Retinal pigment epithelial cell (primary cell): ENCODE measurements around the gene TCP1.

ENCODE experiments used
- DNase-seq: peaks from one replicate; pipeline ENCODE4 v3.0.0-alpha.2; 2010; ENCODE audit warnings: low read depth
- H3K4me3 ChIP-seq: 2 replicates; pipeline ENCODE4 v1.5.1; 2011; ENCODE audit warnings: mild to moderate bottlenecking, low read length, control low read depth, moderate library complexity
- TF ChIP-seq, protein P1 (sequence below): conservative IDR thresholded peaks from 2 replicates; pipeline ENCODE4 v1.5.1; 2011; ENCODE audit warnings: low read depth, low read length, control low read depth, inconsistent platforms

Gene TCP1

DNA sequence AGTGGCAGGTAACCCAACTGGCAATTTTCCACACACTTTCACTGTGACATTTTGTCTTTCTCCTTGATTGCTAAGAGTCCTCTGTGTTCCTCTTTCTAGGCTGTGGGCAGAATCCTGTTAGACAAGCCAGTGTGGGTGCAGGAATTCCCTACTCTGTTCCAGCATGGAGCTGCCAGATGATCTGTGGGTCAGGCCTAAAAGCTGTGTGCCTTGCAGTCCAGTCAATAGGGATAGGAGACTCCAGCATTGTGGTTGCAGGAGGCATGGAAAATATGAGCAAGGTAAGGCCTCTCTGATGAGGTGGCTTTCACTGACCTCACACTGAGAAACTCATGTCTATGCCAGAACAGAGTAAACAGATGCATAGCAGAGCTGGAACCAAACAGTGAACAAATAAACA, 22.5 kb downstream of the TCP1 start:
- H3K4me3 ChIP-seq: no peak overlapping the region
- DNase-seq: no peak
- TF ChIP-seq, protein P1, sequence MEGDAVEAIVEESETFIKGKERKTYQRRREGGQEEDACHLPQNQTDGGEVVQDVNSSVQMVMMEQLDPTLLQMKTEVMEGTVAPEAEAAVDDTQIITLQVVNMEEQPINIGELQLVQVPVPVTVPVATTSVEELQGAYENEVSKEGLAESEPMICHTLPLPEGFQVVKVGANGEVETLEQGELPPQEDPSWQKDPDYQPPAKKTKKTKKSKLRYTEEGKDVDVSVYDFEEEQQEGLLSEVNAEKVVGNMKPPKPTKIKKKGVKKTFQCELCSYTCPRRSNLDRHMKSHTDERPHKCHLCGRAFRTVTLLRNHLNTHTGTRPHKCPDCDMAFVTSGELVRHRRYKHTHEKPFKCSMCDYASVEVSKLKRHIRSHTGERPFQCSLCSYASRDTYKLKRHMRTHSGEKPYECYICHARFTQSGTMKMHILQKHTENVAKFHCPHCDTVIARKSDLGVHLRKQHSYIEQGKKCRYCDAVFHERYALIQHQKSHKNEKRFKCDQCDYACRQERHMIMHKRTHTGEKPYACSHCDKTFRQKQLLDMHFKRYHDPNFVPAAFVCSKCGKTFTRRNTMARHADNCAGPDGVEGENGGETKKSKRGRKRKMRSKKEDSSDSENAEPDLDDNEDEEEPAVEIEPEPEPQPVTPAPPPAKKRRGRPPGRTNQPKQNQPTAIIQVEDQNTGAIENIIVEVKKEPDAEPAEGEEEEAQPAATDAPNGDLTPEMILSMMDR: no peak

DNA sequence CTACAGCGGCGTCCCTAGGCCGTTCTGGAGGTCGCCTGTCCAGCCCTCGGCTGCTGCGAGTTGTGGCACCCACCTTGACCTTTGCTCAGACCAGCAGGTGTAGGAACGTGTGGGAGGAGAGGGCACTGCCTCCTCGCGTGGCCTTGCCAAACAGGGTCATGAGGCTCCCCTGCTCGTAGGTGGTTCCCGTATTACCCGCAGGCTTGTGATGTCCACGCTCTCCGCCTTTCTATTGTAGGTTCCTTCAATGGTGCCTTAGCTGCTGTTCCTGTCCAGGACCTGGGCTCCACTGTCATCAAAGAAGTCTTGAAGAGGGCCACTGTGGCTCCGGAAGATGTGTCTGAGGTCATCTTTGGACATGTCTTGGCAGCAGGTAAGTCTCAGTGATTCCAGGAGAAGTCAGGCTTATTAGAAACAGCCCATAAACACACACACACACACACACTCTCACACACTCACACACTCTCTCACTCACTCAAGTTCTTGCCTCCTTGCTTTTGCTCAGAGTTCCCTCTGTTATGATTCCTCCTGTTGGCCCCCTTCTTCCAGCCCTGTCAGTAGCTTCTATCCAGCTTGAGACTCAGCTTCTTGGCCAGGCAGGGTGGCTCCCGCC, 26.6 kb downstream of the TCP1 start:
- DNase-seq: no peak
- H3K4me3 ChIP-seq: peak overlapping the region; percentile 87
- TF ChIP-seq, protein P1: no peak

DNA sequence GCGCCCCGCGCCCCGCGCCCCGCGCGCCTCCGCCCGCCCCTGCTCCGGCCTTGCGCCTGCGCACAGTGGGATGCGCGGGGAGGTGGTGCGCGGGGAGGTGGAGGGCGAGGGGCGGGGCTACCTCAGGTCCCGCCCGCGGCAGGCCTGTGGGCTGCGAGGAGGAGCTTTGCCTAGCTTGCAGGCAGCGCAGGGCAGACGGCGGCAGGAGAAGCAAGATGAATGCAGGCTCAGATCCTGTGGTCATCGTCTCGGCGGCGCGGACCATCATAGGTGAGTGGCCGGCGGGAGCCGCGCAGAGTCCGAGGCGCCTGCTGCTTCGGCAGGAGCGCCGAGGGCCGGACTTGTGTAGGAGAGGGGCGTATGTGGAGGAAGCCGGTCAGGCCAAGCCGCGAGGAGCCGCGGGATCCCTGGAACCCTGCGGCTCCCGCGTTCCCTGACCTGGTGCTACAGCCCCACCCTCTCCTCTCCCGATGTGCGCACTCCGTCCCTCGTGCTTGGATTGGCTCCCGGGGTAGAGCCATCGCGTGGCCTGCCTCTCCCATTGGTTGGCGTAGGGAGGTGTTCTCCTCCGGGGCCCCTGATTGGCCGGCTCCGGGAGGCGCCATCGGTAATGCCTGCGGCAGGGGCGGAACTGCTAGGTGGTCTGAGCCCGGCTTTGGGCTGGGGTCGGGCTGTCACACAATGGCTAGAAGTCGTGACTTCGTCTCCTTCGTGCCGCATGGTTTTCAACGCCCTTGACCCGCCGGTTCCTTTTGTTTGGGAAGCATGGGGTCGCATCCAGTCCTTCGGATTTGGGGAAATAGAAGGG, 27.3 kb downstream of the TCP1 start, which contains the start of gene ACAT2:
Gene ACAT2, plus strand, starts transcription at position 173 of the 808 bp plus-strand sequence. Its CDS starts 43 bp downstream, at position 216.
- DNase-seq: peak; percentile 87
- H3K4me3 ChIP-seq: peak within 1 kb of the TSS; percentile 87
- TF ChIP-seq, protein P1: no peak

DNA sequence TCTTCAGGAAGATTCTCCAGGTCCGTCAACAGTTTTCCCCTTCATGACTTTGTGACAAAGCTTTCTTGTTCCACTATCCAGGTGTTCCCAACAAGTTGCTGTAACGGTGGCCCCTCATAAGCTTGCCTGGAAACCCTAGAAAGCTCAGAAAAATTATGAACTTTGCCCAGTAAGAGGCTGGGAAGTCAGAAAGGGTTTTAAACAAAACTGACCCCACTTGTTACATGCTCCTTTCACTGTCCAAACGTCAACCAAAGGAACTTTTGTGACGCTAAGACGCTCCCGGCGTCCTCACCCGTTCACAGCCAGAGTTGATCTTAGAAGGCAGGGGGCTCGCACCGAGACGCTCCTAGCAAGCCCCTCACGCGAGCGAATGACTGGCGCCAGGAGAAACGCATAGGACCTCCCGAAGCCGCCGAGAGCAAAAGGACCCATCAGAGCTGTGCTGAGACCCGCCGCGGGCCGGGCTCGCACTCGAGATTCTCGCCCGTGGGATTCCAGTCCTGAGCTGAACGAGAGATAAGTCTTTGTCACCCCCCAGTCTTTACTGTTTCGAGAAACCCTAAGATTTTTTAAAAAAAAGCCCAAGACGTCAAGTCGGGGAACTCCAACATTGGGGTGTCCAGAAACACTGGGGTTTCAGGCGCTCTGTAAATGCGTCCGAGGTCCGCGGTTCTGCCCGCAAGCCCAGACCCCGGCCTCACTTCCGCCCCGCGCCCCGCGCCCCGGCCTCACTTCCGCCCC, 28.1 kb downstream of the TCP1 start:
- H3K4me3 ChIP-seq: peak overlapping the region; percentile 70
- TF ChIP-seq, protein P1: no peak
- no peak for DNase-seq

DNA sequence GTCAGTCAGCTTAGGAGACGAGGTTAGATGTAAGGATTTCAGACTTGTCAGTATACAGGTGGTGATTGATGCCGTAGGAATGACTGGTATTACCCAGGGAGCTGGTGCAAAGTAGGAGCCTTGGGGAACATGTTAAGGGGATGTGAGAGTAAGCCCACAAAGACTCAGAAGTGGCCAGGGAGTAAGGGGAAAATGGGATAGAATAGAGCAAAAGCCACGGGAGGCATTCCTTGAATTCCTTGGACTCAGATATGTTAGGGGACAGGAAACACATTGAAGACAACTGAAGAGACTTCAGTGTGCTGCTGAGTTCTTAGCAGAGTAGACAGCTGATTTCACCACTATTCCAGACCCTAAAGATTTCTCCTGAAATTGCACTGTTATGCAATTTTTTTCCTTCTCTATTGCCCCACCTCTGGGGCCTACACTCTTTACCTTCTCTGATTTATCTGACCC, 28.8 kb downstream of the TCP1 start:
- peak overlapping the region; percentile 70 for H3K4me3 ChIP-seq
- peak; percentile 23 for DNase-seq
- TF ChIP-seq, protein P1: no peak

DNA sequence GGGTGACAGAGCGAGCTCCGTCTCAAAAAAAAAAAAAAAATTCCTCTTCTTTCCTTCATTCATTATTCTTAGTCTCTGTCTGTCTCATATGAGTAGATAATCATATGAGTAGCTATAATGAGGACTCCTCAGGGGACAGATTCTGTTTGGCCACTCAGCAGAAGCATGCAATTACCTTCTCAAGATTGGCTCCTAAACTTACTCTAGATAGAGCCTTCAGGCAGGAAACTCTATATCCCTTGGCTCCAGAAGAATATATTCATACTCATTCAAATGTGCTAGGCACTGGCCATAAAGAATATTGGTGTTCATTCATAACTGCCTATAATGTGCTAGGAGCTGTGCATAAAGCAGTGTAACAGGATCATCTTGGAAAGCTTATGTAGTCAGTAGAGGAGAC, 29.8 kb downstream of the TCP1 start:
- TF ChIP-seq, protein P1: no peak
- no peak overlapping the region for H3K4me3 ChIP-seq
- DNase-seq: no peak
